ENCODE measurements around the gene ABTB2. TPM values are rescaled to one million over a fixed set of nuclear protein-coding genes. Genes with fewer than 3 reads are reported as not detected.

Gene ABTB2
- total RNA-seq, 4 donors from 2014 or later = 3.4 to 6.2 (median 4.2) TPM

GRCh38 chr11:34349882-34350281 is 7.9 kb downstream of the ABTB2 start:
- no peak for DNase-seq (ENCODE audit: low spot score)
- ATAC-seq (ENCODE audit: low FRiP score) = no peak
- TF ChIP-seq CTCF (IDR thresholded peaks at IDR 0.05) = no peak

- TF ChIP-seq CTCF (IDR thresholded peaks at IDR 0.05) = no peak
- DNase-seq (ENCODE audit: low spot score) (no peak), ATAC-seq (ENCODE audit: low FRiP score) (no peak)
Observed at GRCh38 chr11:34348919-34349318, 8.9 kb downstream of the ABTB2 start.

DNA sequence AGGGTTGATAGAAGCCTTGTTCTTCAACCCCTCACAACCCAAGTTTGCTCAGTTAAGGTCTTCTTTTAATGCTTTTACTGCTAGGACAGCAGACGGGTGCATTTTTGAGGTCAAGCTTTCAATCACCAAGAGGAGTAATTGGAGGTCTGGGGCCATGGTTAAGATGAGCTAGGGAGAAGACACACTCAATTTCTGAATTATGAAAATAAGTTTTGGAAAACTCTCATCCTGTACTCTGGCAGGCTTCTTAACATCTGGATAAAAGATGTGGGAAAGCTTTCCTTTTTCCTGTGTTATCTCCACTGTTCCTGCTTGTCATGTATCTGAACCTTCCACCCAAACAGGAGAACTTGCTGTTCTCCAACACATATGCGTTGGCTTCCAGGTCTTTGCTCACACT is 9.7 kb downstream of the ABTB2 start:
- TF ChIP-seq CTCF (IDR thresholded peaks at IDR 0.05) = no peak
- ATAC-seq (ENCODE audit: low FRiP score) (no peak), DNase-seq (ENCODE audit: low spot score) (no peak)

GRCh38 chr11:34346551-34346950 is 11.3 kb downstream of the ABTB2 start:
- TF ChIP-seq CTCF (IDR thresholded peaks at IDR 0.05) = no peak
- ATAC-seq (ENCODE audit: low FRiP score) (peak; percentile 30), DNase-seq (ENCODE audit: low spot score) (no peak)

DNA sequence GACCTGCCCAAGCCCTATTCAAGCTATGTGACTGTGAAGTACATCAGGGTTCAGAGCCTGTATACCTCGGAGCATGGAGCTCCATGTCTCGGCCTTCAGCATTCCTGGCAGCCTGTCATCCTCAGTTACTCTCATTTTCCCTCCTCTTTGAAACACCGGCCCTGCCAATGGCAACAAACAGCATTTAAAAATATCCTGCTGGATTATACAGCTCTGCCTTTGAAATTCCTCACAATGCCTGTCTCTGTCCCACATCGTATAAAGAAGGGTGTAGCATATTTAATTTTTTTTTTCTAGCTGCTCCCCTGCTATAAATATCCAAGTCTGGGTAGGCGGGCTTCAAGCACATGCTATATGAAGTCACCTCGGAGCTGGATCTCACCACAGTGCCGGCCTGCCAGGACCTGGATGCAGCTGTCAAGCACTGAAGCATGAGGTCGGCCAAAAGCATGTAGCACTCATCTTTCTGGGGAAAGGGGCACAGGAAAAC is 11.8 kb downstream of the ABTB2 start:
- no peak for DNase-seq (ENCODE audit: low spot score)
- no peak for ATAC-seq (ENCODE audit: low FRiP score)
- no peak for TF ChIP-seq CTCF (IDR thresholded peaks at IDR 0.05)

DNA sequence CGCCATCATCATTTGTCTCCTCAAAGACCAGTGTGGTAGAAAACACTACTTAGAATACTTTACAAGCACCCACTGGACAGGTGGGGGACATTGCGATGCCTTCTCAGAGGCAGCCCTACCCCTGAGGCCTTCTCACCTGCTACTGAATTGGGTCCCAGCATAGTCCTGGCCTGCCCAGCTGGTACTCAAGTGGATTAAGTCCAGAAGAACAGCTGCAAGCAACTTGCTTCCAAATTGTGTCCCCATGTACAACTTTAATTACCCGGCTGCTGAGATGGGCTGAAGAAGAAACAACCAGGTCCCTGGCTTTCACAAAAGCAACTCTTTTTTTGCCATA is 12.3 kb downstream of the ABTB2 start:
- ATAC-seq (ENCODE audit: low FRiP score) (no peak), DNase-seq (ENCODE audit: low spot score) (no peak)
- TF ChIP-seq CTCF (IDR thresholded peaks at IDR 0.05) = no peak

DNA sequence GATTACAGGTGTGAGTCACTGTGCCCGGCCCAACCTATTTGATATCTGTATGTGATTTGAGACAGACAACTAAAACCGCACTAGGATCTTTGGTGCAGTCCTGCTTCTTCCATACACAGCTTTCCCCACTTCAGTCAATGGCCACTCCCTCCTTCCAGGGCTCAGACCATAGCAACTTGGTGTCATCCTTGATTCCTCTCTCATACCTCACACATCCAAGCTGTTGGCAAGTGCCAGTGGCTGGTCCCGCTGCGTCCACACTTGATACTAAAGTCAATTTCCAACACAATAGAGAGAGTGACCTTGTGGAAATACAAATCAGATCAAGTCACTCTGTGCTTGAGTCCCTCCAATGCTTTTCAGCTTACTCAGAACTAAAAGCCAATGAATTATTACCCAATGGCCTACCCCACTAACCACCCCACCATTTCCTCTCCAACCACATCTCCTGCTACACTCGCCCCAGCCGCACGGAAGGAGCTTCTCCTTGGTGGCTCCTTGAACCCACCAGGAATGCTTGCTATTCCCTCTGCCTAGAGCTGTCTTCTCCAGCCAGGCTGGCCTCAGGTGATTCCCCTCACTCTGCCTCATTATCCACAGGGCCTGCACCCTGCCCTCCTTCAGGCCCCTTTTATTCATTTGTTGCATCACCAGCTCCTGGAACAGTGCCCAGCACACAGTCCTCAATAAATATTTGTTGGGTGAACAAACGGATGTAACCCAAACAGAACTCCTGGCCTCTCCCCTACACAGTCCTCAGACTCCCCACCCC is 12.9 kb downstream of the ABTB2 start:
- DNase-seq (ENCODE audit: low spot score) (no peak), ATAC-seq (ENCODE audit: low FRiP score) (no peak)
- no peak for TF ChIP-seq CTCF (IDR thresholded peaks at IDR 0.05)
